HG03575 (cell line): ENCODE measurements around the gene COL18A1.

ENCODE experiments used
- ATAC-seq: cut with Tn5 transposase; IDR thresholded peaks from one replicate; pipeline ENCODE4 v1.9.1; 2021; ENCODE audit not compliant: unreplicated experiment, insufficient number of reproducible peaks, low FRiP score; ENCODE audit errors: extremely low read depth

Gene COL18A1

DNA sequence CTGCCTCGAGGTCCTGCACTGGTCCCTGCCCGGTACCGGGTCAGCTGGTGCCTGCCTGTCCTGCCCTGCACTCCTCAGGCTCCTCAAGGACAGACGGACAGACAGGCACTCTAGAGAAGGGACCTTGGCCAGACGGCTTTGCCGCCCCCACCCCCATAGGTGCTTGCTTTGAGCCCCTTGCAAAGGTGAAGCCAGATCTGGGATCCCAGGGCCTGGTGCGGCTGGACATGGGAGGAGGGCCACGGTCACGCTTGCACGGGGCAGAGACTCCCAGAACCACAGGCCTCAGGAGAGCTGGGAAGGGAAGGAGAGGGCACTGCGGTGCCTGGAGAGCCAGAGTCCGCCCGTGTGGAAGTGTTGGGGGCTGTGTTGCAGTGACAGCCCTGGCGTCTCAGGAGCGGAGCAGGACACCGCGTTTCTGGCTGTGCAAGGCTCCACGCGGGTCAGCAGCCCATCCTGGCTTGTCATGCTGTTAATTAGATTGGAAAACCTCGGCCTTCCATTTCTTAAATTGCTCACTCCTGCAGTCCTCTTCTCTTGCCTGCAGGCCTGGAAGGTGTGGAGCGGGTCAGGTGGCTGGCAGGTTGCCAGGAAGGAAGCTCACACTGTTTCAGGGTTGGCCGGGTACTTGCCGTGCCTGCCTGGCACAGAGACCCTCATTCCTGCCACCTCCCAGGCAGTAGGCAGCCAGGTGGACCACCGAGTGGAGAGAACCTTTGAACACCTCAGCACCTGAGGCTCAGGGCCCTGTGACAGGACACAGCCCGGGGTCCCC is 16.3 kb downstream of the COL18A1 start:
- ATAC-seq = no peak

GRCh38 chr21:45421846-45422775 is 17.1 kb downstream of the COL18A1 start:
- ATAC-seq = no peak

GRCh38 chr21:45423201-45423955 is 18.4 kb downstream of the COL18A1 start:
- no peak for ATAC-seq

GRCh38 chr21:45423968-45424853 is 19.2 kb downstream of the COL18A1 start:
- no peak for ATAC-seq

DNA sequence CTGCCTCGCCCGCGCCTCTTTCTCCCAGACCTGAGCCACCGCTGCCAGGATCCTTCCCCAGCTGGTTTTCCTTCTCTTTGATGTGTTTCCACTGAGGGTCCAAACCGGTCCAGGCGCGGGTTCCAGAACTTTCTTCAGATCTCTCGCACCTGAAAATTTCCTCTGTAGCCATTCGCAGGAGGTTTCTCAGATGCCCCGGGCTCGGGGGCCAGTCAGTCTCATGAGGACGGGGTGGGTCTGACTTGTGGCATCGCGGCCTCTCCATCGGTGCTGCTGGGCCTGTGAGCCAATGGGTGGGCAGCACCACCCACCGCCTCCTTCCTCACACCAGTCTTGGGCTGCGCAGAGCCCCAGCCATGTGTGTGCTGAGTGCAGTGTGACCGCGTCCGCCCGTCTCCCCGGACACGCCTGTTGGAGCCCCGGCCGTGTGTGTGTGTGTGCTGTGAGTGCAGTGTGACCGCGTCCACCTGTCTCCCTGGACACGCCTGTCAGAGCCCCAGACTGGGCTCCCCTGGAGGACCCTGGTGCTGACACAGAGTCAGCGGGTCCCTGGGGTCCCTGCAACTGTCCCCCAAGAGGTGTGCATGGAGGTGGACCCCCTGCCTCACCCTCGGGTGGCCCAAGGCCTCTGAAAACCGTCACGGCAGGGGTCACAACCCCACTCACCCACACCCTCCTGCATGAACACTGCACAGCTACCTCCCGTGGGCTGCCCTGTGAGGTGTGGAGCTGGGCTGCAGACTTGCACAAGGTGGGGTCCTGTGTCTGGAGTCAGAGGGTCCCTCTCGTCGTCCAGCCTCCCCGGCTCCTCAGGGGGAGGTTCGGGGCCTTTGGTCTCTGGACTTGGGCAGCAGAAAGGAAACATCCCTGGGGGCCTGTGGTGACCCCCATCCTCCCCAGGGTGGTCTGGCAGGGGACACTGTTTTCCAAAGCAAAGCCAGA is 20.2 kb downstream of the COL18A1 start:
- ATAC-seq = no peak

DNA sequence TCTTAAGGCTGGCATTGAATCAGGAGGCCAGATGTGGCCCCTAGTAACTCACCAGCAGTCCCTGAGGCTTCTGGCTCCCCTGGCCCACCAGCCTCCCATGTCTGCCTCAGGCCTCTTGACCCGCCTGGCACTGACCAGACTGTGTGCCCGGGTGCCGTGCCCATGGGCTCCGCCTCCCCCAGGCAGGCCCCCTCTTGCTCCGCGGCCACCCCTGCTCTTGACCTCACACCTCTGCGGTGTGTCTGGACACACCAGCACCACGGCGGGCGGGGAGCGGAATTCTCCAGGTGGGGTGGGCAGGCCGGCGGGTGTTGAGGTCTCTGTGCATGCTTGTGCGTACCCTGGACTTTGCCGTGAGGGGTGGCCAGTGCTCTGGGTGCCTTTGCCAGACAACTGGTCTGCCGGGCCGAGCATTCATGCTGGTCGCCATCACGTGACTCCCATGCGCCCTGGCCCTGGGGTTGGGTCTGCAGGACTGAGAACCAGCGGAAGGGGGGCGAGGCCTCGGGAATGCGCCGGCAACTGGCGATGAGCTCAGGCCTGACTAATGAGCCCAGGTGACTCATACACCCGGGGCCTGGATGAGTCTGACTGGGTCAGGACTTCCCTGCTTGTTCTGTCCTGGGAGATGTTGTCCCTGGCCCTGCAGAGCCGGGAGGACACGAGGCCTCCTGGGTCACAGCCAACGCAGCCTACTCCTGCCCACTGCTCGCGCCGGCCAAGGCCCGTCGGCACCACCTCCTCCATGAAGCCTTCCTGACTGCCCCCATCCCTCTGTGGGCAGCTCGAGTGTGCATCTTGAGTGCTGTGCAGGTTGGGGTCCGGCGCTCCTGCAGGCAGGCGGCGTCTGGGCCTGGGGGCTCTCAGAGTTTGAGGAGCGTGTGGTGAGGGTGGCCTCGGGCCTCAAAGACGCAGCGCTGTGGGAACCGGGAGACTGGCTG is 22.6 kb downstream of the COL18A1 start:
- ATAC-seq = no peak

DNA sequence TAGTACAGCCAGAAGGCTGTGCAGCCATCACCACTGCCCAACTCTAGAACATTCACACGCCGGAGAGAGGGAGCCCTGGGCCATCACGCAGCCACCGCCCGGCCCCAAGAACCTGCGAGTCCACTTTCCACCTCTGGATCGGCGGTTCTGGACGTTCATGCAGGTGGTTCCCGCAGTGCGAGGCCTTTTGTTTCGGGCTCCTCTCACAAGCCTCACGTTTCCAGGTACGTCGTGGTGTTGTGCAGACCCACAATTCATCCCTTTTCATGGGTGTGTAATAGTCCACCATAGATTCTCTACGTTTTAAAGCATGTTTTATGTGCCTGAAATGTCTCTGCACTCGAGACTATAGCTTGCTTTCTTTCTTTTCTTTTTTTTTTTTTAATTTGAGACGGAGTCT is 23.6 kb downstream of the COL18A1 start:
- ATAC-seq = no peak

DNA sequence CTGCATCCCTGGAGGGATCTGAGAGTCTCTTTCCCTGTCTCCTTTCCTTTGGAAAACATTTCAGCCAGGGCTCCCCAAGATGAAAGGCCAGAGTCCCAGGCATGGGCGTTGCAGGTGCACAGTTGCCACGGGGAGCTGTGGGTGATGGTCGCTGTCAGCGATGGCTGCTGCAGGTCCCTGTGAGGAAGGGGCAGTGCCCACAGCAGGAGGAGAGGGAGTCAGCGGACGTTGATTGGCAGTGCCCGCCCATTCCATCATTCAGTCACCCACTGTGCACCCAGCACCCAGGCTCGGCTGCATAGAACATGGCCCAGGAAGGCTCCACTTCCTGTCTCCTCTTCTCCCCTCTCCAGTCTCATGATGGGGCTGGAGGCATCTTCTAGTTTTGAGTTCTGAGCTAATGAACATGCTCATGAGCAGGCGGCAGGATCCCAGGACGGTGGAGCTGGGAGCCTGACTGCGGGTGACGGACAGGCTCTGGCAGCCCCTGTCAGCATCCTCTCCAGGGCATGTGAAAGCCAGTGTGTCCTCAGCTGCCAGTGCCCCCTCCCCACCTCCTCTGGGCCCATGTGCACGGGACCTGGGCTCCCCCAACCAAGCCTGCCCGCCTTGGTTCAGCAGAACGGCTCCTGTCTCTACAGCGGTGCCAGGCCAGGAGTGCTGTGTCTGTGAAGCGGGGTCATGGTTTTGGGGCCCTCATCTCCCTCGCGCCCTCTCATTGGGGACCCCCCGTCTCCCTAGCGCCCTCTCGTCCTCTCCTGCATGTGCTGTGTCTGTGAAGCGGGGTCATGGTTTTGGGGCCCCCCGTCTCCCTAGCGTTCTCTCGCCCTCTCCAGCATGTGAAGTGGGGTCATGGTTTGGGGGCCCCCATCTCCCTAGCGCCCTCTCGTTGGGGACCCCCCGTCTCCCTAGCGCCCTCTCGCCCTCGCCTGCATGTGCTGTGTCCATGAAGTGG is 24.5 kb downstream of the COL18A1 start:
- ATAC-seq = no peak

- ATAC-seq = no peak
These were observed 25.8 kb downstream of the COL18A1 start for GRCh38 chr21:45430521-45431501.

GRCh38 chr21:45431781-45432572 is 27.0 kb downstream of the COL18A1 start:
- ATAC-seq = no peak

GRCh38 chr21:45432575-45433255 is 27.8 kb downstream of the COL18A1 start:
- ATAC-seq = no peak

DNA sequence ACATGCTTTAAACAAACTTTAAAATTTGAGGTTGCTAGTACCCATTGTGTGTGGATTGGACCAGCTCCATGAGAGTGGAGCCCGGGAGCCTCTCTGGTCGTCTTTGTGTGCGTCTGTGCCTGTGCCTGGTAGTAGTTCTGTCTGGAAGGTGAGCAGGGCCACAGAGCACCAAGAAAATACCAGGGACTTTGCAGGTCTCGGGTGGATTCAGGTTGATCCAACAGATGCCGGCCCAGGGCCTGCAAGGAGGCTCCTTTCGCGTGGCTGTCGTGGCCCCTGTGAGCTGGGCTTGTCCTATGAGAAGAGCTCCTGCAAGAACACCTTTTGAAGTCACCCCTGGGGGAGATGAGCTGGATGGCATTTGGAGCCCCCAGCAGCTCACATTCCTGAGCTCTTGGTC is 28.3 kb downstream of the COL18A1 start:
- ATAC-seq = no peak
